GM21529 (cell line): Measurements from ENCODE around the gene IFRD2.

Experiments
- ATAC-seq: cut with Tn5 transposase; IDR thresholded peaks from one replicate; pipeline ENCODE4 v1.9.1; 2021; ENCODE audit not compliant: unreplicated experiment

IFRD2 gene

GRCh38 chr3:50302095-50303012, 10.1 kb upstream of the IFRD2 start:
- ATAC-seq = no peak

- no peak for ATAC-seq
These were observed 8.5 kb upstream of the IFRD2 start for GRCh38 chr3:50300681-50301254.

GRCh38 chr3:50299929-50300680, 7.9 kb upstream of the IFRD2 start:
- no peak for ATAC-seq

GRCh38 chr3:50299638-50299928, 7.4 kb upstream of the IFRD2 start:
- no peak for ATAC-seq

- peak; percentile 80 for ATAC-seq
These were observed 6.8 kb upstream of the IFRD2 start, which contains the start of the genes HYAL3 and NAA80 for GRCh38 chr3:50298836-50299637. Gene HYAL3 (minus strand): TSS chr3:50299405. CDS start chr3:50295602, 3,803 bp downstream. Gene NAA80 (minus strand): TSS chr3:50299405. CDS start chr3:50297463, 1,942 bp downstream.

GRCh38 chr3:50297896-50298725, 5.9 kb upstream of the IFRD2 start:
- no peak for ATAC-seq

DNA sequence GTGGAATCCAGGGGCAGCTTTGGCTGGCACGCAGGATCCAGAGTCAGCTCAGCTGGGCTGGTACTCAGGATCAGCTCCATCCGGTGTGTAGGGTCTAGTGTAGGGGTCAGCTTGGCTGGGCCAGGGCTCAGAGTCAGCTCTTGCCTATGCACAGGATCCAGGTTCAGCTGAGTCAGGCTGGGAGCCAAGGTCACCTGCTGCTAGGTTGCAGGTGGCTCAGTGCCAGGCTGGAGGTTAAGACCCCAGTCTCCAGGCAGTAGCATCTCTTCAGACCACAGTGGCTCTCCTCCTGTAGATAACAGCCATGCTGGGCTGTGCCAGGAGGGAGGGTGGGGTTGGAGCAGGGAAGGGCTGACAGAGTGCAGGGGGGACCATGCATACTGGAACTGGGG, 5.2 kb upstream of the IFRD2 start:
- ATAC-seq = no peak

GRCh38 chr3:50296721-50297383, 4.6 kb upstream of the IFRD2 start:
- ATAC-seq = no peak

GRCh38 chr3:50295553-50296431, 3.6 kb upstream of the IFRD2 start:
- no peak for ATAC-seq

- no peak for ATAC-seq
These were observed 2.5 kb upstream of the IFRD2 start for GRCh38 chr3:50294492-50295403.

- ATAC-seq = no peak
These were observed 1.9 kb upstream of the IFRD2 start for GRCh38 chr3:50294089-50294488.

- ATAC-seq = no peak
These were observed 1.0 kb upstream of the IFRD2 start for GRCh38 chr3:50293079-50293801.

DNA sequence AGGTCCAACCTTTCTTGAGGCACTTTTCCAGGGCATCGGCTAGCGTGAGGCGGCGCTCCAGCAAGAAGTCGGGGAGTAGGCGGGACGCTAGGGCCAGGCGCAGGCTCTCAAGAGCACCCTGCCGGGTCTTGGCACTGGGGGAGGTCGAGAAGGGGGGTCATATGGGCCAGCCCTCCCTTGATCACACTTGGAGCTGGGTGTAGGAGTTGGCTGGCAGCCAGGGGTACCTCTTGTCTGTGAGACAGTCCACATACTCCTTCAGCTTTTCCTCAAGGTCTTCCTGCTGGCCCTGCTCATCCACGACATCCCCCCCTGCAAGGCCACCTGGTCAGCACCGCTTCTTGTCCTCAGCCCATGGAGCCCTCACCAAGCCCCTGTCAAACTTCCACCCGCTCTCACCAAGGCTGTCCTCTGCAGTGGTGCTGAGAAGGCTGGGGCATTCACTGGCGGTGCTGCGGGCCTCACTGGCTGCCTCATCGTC, 2.0 kb downstream of the IFRD2 start:
- ATAC-seq = no peak

- no peak for ATAC-seq
These were observed 3.1 kb downstream of the IFRD2 start for GRCh38 chr3:50289130-50289529.

DNA sequence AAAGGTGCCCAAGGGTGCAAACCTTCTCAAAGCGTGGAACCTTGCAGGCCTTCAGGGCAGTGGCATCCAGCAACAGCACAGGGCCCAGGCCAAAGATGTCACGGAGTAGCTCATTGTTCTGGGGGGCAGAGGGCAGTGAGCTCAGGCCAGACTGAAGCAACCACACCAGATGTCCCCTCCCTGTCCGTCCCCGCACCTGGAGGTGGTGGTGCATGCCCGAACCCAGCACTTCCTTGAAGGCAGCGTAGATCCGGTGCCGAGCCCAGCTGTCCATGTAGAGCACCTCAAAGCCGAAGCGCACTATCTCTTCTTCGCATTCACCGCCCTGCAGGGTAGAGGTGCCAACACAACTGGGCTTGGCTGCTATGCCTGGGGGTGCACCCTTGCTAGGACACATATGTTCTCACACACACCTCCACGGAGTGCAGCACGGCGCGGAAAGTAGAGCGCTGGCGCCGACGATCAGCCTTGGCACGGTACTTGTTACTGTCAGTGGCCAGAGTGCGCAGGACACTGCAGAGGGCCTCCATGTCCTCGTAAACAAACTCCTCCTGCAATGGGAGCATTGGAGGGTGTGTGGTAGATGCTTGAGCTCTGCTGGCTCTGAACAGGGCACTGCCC, 3.7 kb downstream of the IFRD2 start:
- ATAC-seq = no peak

GRCh38 chr3:50287262-50287661, 5.0 kb downstream of the IFRD2 start:
- ATAC-seq = no peak
